GM21515 (cell line): Measurements from ENCODE around the gene MLF2.
"Not testable (repeated sequence)": the region's sequence is repeated elsewhere in the genome, so short reads cannot be mapped to it uniquely, and the experiment has no call there.

Experiments
- ATAC-seq: cut with Tn5 transposase; IDR thresholded peaks from one replicate; pipeline ENCODE4 v1.9.1; 2021; ENCODE audit not compliant: unreplicated experiment

MLF2 gene

DNA sequence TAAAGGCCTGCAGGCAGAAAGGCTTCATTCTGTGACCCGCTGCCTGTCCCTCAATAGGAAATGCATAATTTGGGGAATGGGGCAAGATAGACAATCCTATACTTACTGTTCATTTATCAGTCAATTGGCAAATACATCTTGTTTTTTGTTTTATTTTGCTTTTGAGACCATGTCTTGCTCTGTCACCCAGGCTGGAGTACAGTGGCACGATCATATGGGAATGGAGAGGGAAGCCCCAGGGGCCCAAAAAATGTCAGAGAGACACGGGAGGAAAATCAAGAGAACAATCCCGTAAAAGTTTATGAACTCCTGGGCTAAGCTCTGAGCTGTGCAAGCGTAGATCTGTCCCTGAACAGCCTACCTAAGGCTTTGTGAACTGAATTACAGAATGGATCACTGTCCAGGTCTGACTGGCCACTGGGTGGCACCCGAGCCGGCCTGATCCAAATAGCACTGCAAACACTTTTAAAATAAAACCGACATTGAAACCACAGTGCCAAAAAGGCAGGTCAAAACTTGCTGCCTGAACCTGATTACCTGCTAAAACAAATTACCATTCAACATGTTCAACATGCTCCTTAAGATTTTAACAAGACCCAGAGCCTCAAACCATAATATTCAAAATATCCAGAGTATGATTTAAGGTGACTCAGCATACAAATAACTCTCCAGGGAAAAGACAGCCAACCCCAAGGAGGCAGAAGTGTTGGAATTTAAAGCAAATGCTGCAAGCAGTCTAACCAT lies 17.3 kb downstream of the MLF2 start:
- no peak for ATAC-seq

DNA sequence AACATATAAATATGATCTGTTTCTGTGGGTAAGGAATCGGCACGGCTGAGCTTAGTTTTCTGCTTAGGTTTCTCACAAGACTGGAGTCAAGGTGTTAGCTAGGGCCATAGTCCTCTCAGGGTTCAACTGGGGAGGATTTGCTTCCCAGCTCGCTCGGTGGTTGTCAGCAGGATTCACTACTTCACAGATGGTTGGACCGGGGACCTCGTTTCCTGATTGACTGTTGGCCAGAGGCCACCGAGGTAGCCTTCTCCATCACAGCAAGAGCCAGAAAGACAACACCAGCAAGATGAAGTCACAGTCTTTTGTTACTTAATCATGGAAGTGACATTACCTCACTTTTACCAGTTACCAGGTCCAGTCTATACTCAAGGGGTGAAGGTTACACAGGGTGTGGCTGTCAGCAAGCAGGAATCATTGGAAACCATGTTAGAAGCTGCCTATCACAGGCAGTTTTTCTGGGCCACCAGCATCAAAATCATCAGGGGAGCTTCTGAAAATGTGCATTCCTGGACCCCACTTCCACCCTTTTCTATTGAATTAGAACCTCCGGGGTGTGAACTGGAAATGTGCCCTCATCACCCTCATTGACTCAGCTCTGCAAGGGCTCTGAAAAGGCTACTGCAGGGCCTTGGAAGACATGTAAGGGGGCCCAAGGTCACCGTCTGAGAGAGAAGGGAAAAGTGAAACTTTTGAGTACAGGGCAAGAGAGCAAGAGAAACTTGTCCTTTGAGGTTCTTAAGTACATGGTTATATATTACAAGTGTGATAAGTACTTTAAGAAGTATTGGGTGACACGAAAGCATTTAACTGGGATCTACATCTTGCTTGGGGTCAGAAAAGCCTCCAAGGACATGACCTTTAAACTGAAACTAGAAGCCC lies 18.2 kb downstream of the MLF2 start:
- ATAC-seq = no peak

DNA sequence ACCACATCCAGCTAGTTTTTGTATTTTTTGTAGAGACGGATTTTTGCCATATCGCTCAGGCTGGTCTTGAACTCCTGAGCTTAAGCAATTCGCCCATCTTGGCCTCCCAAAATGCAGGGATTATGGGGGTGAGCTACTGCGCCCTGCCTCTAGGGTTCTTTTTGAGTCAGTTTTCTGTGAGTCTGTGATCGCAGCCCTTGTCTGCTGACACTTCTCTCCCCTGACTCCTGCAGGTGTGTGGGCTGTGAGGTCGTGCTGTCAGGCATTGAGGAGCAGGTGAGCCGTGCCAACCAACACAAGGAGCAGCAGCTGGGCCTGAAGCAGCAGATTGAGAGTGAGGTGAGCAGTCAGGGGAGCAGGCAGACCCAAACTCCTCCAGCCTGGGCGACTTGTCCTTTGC lies 22.8 kb downstream of the MLF2 start:
- no peak for ATAC-seq

DNA sequence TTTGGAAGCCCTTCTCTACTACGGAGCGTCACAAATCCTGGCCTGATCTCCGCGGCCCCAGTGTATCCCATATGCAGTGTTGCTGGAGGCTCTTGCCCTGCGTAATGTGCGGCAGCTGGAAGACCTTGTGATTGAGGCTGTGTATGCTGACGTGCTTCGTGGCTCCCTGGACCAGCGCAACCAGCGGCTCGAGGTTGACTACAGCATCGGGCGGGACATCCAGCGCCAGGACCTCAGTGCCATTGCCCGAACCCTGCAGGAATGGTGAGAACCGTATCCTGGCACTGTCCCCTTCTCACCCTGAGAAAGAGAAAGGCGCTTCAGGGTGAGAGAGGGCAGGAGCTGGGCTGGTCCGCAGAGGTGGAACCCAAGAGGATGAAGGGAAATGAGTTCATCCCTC lies 23.8 kb downstream of the MLF2 start:
- no peak for ATAC-seq

DNA sequence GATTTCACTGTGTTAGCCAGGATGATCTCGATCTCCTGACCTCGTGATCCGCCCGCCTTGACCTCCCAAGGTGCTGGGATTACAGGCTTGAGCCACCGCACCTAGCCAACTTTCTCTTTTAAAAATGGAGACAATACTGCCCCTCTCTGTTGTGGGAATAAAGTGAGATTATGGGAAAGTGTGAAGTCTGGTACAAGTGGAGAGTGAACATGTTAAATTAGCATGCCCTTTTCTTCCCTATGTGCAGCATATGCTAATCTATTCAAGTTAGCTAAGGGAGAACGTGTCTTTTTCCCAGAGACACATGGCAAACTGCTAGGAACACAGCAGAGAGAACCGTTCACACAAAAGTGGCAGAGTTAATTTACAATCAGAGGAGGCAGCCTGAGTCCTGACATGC lies 27.6 kb downstream of the MLF2 start:
- ATAC-seq = no peak

DNA sequence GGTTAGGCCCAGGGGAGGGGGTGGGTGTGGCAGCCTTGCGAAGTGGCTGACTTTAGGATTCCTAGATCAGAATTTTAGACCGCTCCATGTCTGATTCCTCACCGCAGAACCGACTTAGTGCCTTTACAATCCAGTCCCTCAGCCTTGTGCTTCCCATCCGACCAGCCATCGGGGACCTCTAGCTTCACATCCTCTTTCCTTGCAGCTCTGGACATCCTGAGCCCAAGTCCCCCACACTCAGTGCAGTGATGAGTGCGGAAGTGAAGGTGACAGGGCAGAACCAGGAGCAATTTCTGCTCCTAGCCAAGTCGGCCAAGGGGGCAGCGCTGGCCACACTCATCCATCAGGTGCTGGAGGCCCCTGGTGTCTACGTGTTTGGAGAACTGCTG lies 28.5 kb downstream of the MLF2 start:
- peak; percentile 16 for ATAC-seq

DNA sequence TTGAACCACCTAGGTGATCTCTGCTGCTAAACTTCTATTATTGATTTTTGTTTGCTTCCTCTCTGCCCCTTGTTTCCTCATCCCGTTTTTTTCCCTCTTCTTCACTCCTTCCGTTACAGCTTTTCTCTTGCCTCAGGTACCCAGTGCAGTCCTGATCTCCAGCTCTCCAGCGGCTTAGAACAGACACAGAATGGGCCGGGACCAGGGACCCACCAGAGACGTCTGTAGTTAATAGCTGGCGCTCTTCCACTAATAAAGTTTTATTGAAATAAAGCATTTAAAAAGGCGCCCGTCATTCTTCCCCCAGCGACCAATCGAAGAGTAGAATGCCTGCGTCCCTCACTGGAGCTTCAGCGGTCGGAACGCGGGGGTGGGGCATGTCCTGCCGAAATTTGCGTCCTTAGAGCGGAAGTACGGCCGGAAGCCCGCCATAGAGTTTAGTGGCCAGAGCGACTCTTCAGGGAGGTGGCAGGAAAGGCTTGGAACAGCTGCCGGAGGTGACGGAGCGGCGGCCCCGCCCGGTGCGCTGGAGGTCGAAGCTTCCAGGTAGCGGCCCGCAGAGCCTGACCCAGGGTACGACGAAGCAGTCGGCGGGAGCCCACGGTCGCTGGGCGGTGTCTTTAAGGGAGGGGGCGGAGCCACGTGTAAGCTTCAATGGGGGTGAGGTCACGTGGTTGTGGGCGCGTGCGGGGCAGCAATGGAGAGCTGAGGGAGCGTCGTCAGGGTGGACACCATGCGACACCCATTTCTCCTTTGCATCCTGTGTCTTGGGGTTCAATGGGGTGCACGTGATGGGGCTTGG lies 29.1 kb downstream of the MLF2 start, which contains the start of gene COPS7A:
Gene COPS7A (plus strand): TSS at position 440 of the 802 bp plus-strand sequence. CDS start 611 bp downstream, outside the sequence.
- ATAC-seq = peak; percentile 93

DNA sequence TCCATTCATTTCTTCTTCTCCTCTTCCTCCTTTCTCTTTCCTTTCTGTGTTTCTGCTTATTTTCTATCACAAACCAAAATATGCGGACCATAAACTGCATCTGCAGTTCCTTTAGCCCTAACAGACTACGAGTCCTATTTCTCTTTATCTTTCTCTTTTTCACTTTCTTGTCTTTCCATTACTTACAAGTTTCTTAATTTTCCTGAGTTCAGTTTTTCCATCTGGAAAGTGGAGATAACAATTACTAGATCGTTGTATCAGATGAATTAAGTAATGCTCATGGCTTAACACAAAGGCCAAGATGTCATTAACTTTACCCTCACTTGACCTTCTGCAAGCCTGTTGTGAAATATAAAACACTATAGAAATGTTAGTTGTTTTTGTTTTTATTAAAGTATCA lies 30.1 kb downstream of the MLF2 start:
- ATAC-seq = no peak

DNA sequence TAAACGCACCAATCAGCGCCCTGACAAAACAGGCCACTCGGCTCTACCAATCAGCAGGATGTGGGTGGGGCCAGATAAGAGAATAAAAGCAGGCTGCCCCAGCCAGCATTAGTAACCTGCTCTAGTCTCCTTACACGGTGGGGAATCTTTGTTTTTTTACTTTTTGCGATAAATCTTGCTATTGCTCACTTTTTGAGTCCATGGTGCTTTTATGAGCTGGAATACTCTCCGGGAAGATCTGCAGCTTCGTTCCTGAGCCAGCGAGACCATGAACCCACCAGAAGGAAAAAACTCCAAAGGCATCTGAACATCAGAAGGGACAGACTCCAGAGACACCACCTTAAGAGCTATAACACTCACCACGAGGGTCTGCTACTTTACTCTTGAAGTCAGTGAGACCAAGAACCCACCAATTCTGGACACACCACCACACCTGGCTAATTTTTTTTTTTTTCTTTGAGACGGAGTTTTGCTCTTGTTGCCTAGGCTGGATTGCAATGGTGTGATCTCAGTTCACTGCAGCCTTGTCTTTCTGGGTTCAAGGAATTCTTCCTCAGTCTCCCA lies 36.0 kb downstream of the MLF2 start:
- ATAC-seq = no peak

DNA sequence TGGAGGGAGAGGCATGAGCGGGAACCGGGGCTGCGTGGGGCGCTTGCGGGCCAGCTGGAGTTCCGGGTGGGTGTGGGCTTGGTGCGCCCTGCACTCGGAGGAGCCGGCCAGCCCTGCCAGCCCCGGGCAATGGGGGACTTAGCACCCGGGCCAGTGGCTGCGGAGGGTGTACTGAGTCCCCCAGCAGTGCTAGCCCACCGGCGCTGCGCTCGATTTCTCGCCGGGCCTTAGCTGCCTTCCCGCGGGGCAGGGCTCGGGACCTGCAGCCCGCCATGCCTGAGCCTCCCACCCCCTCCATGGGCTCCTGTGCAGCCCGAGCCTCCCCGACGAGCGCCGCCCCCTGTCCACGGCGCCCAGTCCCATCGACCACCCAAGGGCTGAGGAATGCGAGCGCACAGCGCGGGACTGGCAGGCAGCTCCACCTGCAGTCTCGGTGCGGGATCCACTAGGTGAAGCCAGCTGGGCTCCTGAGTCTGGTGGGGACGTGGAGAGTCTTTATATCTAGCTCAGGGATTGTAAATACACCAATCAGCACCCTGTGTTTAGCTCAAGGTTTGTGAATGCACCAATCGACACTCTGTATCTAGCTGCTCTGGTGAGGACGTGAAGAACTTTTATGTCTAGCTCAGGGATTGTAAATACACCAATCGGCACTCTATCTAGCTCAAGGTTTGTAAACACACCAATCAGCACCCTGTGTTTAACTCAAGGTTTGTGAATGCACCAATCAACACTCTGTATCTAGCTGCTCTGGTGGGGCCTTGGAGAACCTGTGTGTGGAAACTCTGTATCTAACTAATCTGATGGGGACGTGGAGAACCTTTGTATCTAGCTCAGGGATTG lies 36.7 kb downstream of the MLF2 start:
- not testable (repeated sequence) for ATAC-seq

DNA sequence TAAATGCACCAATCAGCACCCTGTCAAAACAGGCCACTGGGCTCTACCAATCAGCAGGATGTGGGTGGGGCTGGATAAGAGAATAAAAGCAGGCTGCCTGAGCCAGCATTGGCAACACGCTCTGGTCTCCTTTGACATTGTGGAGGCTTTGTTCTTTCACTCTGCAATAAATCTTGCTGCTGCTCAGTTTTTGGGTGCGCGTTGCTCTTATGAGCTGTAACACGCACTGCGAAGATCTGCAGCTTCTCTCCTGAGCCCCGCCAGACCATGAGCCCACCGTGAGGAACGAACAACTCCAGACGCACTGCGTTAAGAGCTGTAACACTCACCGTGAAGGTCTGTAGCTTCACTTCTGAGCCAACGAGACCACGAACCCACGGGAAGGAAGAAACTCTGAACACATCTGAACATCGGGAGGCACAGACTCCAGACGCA lies 44.0 kb downstream of the MLF2 start:
- ATAC-seq = no peak

DNA sequence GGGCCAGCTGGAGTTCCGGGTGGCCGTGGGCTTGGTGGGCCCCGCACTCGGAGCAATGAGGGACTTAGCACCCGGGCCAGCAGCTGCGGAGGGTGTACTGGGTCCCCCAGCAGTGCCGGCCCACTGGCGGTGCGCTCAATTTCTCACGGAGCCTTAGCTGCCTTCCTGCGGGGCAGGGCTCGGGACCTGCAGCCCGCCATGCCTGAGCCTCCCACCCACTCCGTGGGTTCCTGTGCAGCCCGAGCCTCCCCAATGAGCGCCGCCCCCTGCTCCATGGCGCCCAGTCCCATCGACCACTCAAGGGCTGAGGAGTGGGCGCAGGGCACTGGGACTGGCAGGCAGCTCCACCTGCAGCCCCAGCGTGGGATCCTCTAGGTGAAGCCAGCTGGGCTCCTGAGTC lies 44.6 kb downstream of the MLF2 start:
- ATAC-seq = not testable (repeated sequence)

DNA sequence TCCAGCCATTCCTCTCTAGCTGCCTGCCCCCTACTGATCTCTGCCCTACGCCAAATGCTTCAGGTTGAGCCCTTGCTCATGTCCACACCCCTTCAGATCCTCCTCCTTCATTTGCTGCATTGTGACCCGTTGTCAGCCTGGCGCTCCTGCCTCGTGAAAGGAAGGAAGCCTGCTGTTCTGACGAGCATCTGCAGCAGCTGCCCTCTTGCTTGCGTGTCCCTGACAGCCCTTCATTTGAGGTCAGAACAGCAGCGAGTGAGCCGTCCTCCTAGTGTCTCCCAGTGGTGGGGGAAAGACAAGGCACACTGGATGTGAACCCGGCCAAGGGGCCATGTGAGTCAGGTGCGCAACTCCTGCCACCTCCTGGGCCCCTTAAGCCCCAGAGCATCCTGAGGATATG lies 49.3 kb downstream of the MLF2 start:
- no peak for ATAC-seq

DNA sequence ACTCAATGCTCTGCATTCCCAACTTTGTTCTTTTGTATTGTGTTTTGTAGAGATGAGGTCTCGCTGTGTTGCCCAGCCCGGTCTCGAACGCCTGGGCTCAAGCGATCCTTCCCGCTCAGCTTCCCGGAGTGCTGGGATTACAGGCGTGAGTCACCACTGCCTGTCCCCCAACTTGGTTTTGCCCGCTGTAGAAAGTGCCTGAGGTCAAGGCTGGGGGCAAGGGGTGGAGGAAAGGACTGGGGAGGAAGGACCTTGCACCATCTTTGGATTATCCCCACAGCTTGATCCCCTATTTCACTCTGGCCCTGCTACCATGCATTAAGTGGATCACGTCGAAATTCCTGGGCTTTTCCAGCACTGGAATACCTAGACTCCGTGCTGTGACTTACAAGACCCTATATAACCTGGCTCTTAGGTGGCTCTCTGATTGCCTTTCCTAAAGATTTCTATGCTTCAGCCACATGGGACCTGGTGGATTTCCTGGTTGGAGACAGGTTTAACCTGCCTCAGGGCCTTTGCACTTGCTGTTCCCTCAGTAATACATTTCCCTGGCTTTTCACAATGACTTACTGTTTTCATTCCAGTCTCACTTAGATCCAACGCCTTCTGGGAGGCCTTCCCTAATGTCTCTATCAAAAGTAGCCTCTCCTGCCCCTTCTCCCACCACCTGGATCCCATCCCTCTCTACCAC lies 51.7 kb downstream of the MLF2 start:
- no peak for ATAC-seq

DNA sequence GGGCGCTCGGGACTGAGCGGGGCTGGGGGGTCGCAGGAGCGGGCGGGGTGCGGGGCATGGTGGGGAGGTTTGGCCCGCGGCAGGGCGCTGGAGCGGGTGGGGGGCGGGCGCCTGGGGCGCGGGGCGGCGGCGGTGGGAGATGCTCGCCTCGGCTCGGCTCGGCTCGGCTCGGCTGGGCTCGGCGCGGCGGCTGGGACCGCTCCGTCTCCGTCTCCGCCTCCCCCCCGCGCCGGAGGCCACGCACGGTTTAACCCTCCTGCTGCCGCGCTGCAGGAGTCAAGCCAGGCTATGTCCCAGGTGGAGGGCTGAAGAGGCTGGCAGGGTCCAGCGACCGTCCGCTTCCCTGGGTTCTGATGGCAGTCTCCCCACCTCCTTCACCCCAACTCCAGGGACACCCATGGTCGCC lies 52.3 kb downstream of the MLF2 start, which contains the start of gene PIANP:
Gene PIANP (minus strand): TSS at position 170 of the 406 bp plus-strand sequence. CDS start 2,754 bp downstream, outside the sequence.
- ATAC-seq = no peak

DNA sequence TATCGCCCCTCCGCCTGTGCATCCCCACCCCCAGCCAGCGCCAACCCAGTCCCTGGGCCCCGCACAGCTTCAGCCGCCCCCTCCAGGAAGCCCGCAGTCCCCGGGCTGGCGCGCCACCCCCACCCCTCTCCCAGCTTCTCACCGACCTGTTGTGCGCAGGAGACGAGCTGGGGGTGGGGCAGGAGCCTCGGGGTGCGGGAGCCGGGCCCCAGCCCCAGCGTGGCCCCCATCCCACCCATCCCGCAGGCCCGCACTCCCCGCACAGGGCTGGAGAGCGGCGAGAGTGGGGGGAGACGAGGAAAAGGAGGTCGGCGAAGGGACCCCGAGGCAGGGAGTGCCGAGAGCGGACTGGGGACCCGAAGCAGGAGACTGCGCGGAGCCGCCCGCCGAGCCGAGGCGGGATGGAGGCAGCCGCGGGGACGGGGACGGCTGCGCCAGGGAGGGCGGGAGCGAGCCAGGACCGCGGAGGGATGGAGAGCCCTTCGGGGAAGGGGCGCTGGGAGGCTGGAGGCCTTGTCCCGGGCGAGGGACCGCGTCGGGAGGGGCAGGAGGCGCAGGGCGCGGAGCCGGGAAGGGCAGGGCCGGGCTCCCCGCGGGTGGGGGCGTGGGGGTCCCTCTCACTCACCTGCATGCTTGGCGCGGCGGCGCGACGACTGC lies 52.8 kb downstream of the MLF2 start:
- ATAC-seq = no peak

DNA sequence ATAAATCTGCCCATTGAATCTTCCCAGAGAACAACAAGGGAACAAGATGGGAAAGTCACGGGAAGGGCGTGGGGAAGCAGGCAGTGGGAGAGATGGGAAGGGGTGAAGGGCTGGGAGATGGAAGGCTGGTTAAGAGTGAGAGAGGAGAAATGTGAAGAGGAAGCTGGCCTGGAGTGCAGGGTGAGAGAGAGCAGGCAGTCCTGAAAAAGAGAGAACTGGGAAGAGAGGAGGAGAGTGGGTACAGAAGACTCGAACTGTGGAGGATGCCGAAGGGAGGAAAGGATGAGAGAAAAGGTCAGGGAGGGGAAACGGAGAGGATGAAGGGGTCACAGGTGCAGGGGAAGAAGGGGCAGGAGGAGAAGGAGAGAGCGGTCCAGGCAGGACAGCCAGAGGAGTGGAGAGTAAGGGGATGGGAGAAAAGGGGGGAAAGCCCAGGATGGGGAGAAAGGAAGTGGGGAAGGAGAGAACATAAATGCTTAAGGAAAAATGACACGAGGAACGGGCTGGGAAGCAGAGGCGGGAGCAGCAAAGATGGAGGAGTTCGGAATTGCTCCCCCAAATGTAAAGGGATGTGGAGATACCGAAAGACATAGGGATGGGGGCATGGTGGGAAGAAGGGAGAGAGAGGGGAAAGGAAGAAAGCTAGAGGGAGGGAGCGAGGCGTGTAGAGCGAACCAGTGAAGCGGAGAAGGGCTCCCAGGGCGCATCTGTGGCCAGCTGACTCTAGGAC lies 53.5 kb downstream of the MLF2 start:
- no peak for ATAC-seq

DNA sequence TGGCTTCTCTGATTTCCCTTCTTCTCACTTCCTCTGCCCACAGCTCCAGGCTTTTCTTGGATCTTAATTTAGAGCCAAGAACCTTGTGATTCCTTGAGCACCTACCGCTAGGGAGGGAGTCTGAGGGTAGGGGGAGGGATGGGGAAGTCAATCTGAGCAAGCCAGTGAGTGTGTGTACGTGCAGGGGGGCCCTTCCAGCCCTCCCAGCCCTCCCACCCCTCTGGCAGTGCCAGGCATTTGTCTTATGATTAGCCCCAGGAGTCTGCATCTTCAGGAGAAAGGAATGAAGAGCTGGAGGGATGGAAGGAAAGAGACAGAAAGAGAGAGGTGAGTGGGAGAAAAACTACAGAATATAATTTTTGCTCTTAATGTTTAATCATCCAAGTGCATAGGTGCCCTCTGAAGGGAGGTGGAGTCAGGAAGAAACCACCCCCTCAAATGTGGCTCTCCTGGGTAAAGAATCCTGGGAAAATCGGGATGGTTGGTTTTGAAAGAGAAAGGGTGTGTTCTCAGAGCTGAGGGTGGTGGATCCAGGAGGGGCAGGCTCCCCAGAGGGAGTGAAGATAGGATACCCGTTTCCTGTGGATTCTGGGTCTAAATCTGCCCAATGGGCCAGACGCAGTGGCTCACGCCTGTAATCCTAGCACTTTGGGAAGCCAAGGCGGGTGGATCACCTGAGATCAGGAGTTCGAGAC lies 54.4 kb downstream of the MLF2 start:
- no peak for ATAC-seq
